Bone marrow (tissue), 2 donors: ENCODE results near the gene AP1G2.
"Not testable (repeated sequence)": the region's sequence is repeated elsewhere in the genome, so short reads cannot be mapped to it uniquely, and the experiment has no call there.

Experiments
- DNase-seq, 2 donors: peaks; one replicate each; lab custom pipeline; 2025; lab: John Stamatoyannopoulos, UW

The AP1G2 gene

GRCh38 chr14:23594191-23594590 is 26.6 kb upstream of the AP1G2 start:
- DNase-seq = not testable (repeated sequence)

DNA sequence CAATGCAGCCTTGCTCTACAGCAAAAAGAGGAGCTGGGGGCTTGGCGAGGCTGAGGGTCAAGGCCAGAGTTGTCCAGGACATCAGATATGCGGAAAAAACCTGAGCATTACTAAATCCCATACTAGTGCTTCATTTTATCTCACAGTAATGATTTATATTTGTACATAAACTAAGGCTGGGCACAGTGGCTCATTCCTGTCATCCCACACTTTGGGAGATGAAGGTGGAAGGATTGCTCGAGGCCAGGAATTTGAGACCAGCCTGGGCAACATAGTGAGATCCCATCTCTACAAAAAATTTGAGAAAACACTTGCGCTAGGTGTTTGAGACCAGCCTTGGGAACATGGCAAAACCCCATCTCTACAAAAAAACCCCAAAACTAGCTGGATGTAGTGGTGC is 22.6 kb upstream of the AP1G2 start:
- no peak for DNase-seq

DNA sequence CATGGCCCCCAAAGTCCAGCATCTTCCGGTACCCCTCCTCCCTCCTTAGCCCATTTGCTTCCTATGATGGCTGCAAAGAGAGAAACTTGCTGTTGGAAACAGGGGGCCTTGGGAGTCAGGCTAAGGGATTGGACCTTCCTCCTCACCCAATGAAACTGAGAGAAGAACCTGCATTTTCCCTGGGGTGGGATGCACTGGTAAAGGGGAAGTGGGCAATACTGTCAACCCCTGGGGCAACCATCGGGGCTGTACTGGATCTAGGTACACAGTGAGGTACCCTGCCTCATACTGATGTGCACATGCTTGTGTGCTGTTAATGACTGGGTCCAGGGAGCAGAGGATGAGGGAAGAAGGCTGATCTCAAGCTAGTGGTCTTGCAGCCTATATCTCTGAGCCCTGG is 22.0 kb upstream of the AP1G2 start:
- DNase-seq = no peak

DNA sequence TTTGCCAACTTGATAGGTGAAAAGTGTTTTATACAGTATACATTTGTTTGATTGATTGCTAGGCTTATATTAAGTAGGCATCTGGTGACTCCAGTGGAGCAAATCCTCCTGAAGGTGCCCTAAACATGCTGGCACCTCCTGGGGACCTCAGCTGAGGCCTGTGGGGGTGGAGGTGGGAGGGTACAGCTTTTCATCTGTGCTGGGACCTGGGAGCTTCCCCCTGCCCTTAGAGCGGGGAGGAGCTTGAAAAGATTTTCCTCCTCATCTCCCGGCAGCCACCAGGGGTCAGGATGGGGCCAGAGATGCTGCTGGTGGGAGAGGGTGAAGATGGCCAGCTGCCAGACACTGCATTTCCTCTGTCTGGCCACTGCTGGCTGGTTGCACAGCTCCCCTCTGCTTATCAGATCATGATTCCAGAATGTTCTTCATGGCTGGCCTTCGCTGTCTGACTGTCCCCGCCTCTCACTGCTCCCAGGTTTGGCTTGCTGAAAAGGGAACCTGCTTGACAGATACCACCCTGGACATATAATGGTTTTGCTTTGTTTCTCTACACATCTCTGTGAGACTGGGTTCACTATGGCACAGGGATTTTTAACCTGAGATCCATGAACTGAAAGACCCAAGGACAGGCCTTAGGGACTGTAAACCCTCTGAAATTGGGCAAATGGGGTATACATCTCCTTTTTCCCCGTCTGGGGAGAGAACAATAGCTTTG is 21.4 kb upstream of the AP1G2 start:
- peak; percentile 66 to 86 for DNase-seq

DNA sequence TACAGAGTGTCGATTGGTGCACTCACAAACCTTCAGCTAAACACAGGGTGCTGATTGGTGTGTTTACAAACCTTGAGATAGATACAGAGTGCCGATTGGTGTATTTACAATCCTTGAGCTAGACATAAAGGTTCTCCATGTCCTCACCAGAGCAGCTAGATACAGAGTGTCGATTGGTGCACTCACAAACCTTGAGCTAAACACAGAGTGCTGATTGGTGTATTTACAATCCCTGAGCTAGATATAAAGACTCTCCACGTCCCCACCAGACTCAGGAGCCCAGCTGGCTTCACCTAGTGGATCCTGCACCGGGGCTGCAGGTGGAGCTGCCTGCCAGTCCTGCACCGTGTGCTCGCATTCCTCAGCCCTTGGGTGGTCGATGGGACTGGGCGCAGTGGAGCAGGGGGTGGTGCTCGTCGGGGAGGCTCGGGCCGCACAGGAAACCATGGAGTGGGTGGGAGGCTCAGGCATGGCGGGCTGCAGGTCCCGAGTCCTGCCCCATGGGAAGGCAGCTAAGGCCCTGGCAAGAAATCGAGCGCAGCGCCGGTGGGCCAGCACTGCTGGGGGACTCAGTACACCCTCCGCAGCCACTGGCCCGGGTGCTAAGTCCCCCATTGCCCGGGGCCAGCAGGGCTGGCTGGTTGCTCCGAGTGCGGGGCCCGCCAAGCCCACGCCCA is 17.1 kb upstream of the AP1G2 start:
- DNase-seq = not testable (repeated sequence)

DNA sequence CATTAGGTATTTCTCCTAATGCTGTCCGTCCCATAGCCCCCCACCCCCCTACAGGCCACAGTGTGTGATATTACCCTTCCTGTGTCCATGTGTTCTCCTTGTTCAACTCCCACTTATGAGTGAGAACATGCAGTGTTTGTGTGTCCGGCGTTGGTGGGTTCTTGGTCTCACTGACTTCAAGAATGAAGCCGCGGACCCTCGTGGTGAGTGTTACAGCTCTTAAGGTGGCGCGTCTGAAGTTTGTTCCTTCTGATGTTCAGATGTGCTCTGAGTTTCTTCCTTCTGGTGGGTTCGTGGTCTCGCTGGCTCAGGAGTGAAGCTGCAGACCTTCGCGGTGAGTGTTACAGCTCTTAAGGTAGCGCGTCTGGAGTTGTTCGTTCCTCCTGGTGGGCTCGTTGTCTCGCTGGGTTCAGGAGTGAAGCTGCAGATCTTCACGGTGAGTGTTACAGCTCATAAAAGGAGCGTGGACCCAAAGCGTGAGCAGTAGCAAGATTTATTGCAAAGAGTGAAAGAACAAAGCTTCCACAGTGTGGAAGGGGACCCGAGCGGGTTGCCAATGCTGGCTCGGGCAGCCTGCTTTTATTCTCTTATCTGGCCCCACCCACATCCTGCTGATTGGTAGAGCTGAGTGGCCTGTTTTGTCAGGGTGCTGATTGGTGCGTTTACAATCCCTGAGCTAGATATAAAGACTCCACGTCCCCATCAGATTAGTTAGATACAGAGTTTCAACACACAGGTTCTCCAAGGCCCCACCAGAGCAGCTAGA is 16.4 kb upstream of the AP1G2 start:
- not testable (repeated sequence) for DNase-seq

GRCh38 chr14:23582906-23583760 is 15.5 kb upstream of the AP1G2 start:
- DNase-seq = no peak

DNA sequence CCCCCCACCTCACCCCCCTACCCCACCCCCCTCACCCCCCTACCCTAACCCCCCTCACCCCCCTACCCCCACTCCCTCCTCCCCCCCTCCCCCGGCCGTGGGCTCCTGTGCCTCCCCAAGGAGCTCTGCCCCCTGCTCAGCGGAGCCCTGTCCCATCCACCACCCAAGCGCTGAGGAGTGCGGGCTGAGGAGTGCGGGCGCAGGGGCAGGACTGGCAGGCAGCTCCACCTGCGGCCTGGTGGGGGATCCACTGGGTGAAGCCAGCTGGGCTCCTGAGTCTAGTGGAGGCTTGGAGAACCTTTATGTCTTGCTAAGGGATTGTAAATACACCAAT is 13.3 kb upstream of the AP1G2 start:
- DNase-seq = no peak

DNA sequence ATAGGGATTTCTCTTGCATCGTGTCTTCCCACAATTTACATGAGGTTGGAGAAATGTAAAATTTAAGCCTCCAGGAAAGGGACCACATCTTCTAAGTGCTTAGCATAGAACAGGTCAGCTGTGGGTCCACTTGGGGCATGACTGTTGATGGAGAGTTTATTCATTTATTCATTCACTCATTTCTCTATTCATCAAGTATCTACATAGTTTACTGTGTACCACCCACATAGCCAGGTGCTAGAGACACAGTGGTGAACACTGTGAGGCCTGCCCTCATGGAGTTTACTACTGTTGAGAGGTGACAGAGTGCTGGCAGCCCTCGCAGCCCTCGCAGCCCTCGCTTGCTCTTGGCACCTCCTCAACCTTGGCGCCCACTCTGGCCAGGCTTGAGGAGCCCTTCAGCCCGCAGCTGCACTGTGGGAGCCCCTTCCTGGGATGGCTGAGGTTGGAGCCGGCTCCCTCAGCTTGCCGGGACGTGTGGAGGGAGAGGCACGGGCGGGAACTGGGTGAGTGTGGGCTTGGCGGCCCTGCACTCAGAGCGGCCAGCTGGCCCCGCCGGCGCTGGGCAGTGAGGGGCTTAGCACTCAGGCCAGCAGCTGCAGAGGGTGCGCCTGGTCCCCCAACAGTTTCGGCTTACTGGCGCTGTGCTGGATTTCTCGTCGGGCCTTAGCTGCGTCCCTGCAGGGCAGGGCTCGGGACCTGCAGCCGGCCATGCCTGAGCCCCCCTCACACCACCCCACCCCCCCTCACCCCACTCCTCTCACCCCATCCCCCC is 12.7 kb upstream of the AP1G2 start:
- DNase-seq = no peak

GRCh38 chr14:23579739-23580138 is 12.1 kb upstream of the AP1G2 start:
- DNase-seq = no peak

DNA sequence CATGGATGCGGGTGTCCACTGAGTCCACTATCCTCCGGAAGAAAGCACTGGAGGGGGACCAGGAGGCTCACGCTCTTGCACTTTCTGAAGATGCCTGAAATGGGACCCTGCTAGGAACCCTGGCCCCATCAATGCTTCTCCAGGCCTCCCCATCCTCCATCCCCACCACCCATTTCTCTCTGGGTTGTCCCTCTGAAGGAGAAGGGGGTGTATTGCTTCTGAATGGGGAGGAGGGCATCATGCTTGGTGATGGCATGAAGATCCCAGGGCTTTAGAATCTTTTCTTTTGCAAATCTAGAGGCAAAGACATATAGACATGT is 11.7 kb upstream of the AP1G2 start:
- no peak for DNase-seq

GRCh38 chr14:23578560-23579310 is 11.1 kb upstream of the AP1G2 start, which contains the start of gene JPH4:
Gene JPH4, minus strand, starts transcription at chr14:23578790. Its CDS starts 1,337 bp downstream, at chr14:23577453.
- no peak for DNase-seq

- DNase-seq = no peak
These were observed 10.3 kb upstream of the AP1G2 start for GRCh38 chr14:23577710-23578392.

GRCh38 chr14:23577004-23577681 is 9.6 kb upstream of the AP1G2 start:
- no peak for DNase-seq

DNA sequence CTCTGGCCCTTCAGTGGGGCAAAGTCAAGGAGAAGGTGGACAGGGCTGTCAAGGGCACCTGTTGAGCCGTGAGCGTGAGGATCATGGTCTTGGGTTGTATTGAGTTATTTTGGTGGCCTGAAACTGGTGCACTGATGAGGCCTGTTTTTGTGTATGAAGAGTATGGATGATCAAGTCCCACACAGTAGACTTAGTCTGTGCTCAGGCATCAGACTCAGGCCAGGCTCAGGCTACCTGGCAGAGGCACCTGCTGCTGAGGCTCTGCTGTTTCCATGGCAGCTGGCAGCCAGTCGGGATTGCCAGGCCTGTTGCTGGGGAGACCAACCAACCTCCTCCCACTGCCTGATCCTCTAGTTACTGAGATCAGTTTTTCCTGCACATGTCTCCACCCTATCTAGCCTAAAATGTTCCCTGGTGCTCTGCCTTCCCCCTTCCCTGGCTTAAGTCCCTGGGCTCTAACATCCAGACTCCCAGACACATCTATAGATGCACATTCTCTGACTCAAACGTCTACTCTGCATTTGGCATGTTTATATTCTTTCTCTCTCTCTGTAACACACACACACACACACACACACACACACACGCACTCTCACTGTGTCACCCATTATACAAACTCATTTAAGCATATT is 5.9 kb upstream of the AP1G2 start:
- no peak for DNase-seq

DNA sequence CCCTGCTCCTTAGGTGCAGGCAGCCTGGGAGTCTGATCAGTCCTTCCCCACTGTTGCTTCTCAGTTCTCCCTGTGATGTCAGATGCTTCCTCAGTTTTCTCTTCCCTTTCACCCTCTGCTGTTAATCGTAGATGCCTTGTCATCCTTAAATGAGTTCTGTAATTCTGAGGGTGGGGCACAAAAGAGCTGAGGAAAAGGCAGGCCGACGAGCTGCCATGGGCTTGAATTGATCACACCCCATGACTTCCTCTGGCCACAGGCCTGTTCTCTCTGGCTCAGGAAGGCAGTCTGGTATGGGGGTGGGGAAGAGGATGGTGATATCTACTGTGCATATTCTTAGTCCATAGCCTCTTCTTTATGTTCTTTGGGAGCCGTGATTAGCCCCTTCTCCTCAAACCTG is 5.2 kb upstream of the AP1G2 start:
- peak in 1 of 2 donors; percentile 17 for DNase-seq

- DNase-seq = no peak
These were observed 4.9 kb upstream of the AP1G2 start for GRCh38 chr14:23572524-23572828.

DNA sequence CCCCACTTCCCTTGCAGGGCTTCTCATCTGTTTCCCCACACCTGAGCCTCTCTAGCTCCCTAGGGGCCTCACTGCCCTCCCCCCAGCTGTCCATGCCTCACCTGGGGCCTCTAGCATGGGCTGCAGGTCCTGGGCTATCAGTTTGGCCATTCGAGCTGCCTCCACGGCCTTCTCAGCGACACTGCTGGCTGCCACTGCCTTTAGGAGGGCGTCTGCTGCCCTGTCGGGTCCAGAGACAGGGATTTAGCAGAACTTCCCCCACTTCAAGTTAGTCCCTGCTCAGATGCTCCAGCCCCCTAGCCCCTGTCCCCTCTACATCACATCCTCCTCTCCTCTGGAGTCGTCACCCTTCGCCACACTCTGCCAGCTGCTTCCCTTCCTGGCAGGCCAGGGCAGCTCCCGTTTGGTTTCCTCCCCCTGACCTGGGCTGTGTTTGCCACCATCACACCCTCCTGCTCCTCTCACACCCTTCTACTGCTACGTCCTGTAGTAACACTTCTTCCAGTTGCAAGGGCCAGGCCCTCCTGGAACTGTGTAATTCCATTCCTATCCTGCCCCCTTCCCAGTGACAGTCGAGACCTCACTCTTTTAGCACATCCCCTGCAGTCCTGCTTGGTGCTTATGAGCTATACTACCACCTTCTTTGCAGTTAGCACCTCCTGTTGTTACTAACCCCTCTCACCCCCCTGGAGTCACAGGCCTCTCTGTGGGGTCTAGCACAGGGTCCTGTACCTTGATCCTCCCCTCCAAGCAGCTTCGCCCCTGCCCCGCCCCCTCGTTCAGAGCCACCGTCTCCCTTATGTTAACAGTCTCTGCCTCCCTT is 4.3 kb upstream of the AP1G2 start:
- no peak for DNase-seq
